Panc1 (cell line): ENCODE measurements around the gene BAX. TPM values are rescaled to one million over a fixed set of nuclear protein-coding genes. Genes with fewer than 3 reads are reported as not detected.

Source experiments
- ATAC-seq: fragments of 200-7000 bp; cut with Tn5 transposase; 2 replicates; pipeline ENCODE4 v1.9.1; 2020; ENCODE audit warnings: mild to moderate bottlenecking, moderate library complexity
- BruUV-seq: library from RNA; stranded (reverse); fragments of 400-500 nt; replicated peaks from 2 replicates; lab custom pipeline; 2021; lab: Mats Ljungman, UMichigan
- CTCF ChIA-PET: fragments of 300-600 bp; sonication (Branson Sonifier 250); formaldehyde crosslinking; loops from one replicate; lab custom pipeline; 2022; ENCODE audit warnings: antibody characterized with exemption; lab: Charles Lee
- POLR2A ChIA-PET: fragments of 300-600 bp; sonication (Branson Sonifier 250); formaldehyde crosslinking; loops from one replicate; lab custom pipeline; 2022; ENCODE audit warnings: antibody characterized with exemption; lab: Charles Lee
- DNase-seq: peaks from one replicate; pipeline ENCODE4 v3.0.0-alpha.2; 2010; ENCODE audit warnings: low read depth, low spot score
- H3K27ac ChIP-seq: 2 replicates; pipeline ENCODE4 v1.5.1; 2011; ENCODE audit warnings: mild to moderate bottlenecking, low read length, inconsistent platforms
- H3K27me3 ChIP-seq: fragments of 200-500 bp; sonication (Bioruptor generic); 2 replicates; pipeline ENCODE4 v1.6.0; 2014; ENCODE audit warnings: low read length, inconsistent platforms; ENCODE audit not compliant: control insufficient read depth, insufficient read depth
- H3K36me3 ChIP-seq: fragments of 200-500 bp; sonication (Bioruptor generic); 2 replicates; pipeline ENCODE4 v1.5.1; 2014; ENCODE audit warnings: inconsistent platforms, mild to moderate bottlenecking, low read length, moderate library complexity; ENCODE audit not compliant: control insufficient read depth, insufficient read depth
- H3K4me1 ChIP-seq: 2 replicates; pipeline ENCODE4 v1.5.1; 2011; ENCODE audit warnings: inconsistent platforms, mild to moderate bottlenecking, low read length, moderate library complexity; ENCODE audit not compliant: control insufficient read depth, insufficient read depth
- H3K4me3 ChIP-seq, 2 experiments: 2 replicates each; pipeline ENCODE4 v1.5.1; 2011 to 2012; ENCODE audit warnings: low read depth in 2 of 2, low read length in 2 of 2, mild to moderate bottlenecking in 2 of 2, inconsistent platforms in 1 of 2, moderate library complexity in 1 of 2
- H3K9me3 ChIP-seq: fragments of 200-500 bp; sonication (Bioruptor generic); 2 replicates; pipeline ENCODE4 v1.5.1; 2014; ENCODE audit warnings: low read depth, mild to moderate bottlenecking, inconsistent platforms, low read length, moderate library complexity; ENCODE audit not compliant: control insufficient read depth, insufficient read depth
- POLR2AphosphoS5 ChIP-seq: IDR thresholded peaks from 2 replicates; pipeline ENCODE4 v1.6.1; 2012; ENCODE audit warnings: mild to moderate bottlenecking, low read depth, low read length, moderate library complexity
- REST ChIP-seq, 2 experiments: IDR thresholded peaks; 2 replicates each; pipeline ENCODE4 v1.6.1; 2011 to 2012; ENCODE audit warnings: low read depth in 2 of 2, control low read depth in 1 of 2, low read length in 1 of 2, mild to moderate bottlenecking in 1 of 2, moderate library complexity in 1 of 2; ENCODE audit not compliant: insufficient read depth in 1 of 2
- SIN3A ChIP-seq: IDR thresholded peaks from 2 replicates; pipeline ENCODE4 v1.6.1; 2012; ENCODE audit warnings: low read depth, mild to moderate bottlenecking, low read length, moderate library complexity, borderline replicate concordance; ENCODE audit not compliant: insufficient read depth
- TCF7L2 ChIP-seq: IDR thresholded peaks from 2 replicates; pipeline ENCODE4 v1.6.1; 2011; ENCODE audit warnings: mild to moderate bottlenecking, low read depth, low read length, inconsistent platforms
- in situ Hi-C: cut with HindIII; loops from 2 replicates; pipeline ENCODE4 v1.10.0; 2016; ENCODE audit warnings: low sequenced_read_pairs, low pct_unique_long_range_greater_than_20kb
- intact Hi-C: fragments of 100-400 bp; cut with micrococcal nuclease; formaldehyde crosslinking; loops from one replicate; pipeline ENCODE4 v1.10.0; 2022; ENCODE audit not compliant: unreplicated experiment
- total RNA-seq: library from RNA; stranded (reverse); gene quantifications from one replicate; pipeline ENCODE4 v1.2.1, GENCODE V29; 2021; ENCODE audit not compliant: unreplicated experiment
- TF ChIP-seq, protein P1 (sequence below): fragments of 450-650 bp; IDR thresholded peaks from 2 replicates; pipeline ENCODE4 v1.5.1; 2017; ENCODE audit warnings: mild to moderate bottlenecking

The BAX gene
- total RNA-seq, 1 experiment from 2014 or later, result 100 TPM

GRCh38 chr19:48961051-48961649, 6.5 kb downstream of the BAX start:
- ATAC-seq, result no peak

GRCh38 chr19:48961673-48962028, 7.0 kb downstream of the BAX start:
- in situ Hi-C loops, result no loop called here
- Histone ChIP-seq H3K9me3 (no peaks in the 10 kb centered on the region), H3K4me3 (no peak overlapping the region), H3K27ac (peak overlapping the region; percentile 88), H3K27me3 (no peaks in the 10 kb centered on the region), H3K36me3 (peaks cover 2% of the 10 kb centered on the region), H3K4me1 (peaks cover 30% of the 10 kb centered on the region)
- ChIA-PET CTCF (interaction anchor here (0.8 kb wide), 1 partner anchor 9 kb away, joined by 3 read pairs; no protein-coding TSS in a partner anchor), POLR2A (interaction anchor here (0.6 to 0.7 kb wide), 3 partner anchors 9 to 296 kb away, joined by 4 to 12 read pairs (median 9); no protein-coding TSS in a partner anchor)
- TF ChIP-seq REST (IDR thresholded peaks at IDR 0.05; ENCODE audit: insufficient read depth in 1 of 2, low read depth in 2 of 2, low read length in 1 of 2) (no peak), POLR2AphosphoS5 (no peak), SIN3A (no peak), TCF7L2 (no peak)
- TF ChIP-seq, protein P1, sequence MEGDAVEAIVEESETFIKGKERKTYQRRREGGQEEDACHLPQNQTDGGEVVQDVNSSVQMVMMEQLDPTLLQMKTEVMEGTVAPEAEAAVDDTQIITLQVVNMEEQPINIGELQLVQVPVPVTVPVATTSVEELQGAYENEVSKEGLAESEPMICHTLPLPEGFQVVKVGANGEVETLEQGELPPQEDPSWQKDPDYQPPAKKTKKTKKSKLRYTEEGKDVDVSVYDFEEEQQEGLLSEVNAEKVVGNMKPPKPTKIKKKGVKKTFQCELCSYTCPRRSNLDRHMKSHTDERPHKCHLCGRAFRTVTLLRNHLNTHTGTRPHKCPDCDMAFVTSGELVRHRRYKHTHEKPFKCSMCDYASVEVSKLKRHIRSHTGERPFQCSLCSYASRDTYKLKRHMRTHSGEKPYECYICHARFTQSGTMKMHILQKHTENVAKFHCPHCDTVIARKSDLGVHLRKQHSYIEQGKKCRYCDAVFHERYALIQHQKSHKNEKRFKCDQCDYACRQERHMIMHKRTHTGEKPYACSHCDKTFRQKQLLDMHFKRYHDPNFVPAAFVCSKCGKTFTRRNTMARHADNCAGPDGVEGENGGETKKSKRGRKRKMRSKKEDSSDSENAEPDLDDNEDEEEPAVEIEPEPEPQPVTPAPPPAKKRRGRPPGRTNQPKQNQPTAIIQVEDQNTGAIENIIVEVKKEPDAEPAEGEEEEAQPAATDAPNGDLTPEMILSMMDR, result no peak
- intact Hi-C loops, result no loop called here
- ATAC-seq (no peak), DNase-seq (no peak)
- no TSS peak for BruUV-seq

More at GRCh38 chr19:48961051-48961649, 6.5 kb downstream of the BAX start:
- POLR2A ChIA-PET, result interaction anchor here (0.6 to 0.7 kb wide), 3 partner anchors 9 to 296 kb away, joined by 3 to 12 read pairs (median 4); no protein-coding TSS in a partner anchor
- intact Hi-C loops, result no loop called here
- H3K4me1 ChIP-seq, result peaks cover 30% of the 10 kb centered on the region
- no peak for DNase-seq
- BruUV-seq, result no TSS peak
- CTCF ChIA-PET, result interaction anchor here (0.8 kb wide), 1 partner anchor 9 kb away, joined by 3 read pairs; no protein-coding TSS in a partner anchor
- H3K4me3 ChIP-seq, result no peak overlapping the region
- no peaks in the 10 kb centered on the region for H3K27me3 ChIP-seq
- TF ChIP-seq POLR2AphosphoS5, result no peak
- TF ChIP-seq, protein P1, result no peak
- TF ChIP-seq REST (IDR thresholded peaks at IDR 0.05; ENCODE audit: insufficient read depth in 1 of 2, low read depth in 2 of 2, low read length in 1 of 2), result no peak
- TF ChIP-seq SIN3A, result no peak
- H3K36me3 ChIP-seq, result no peaks in the 10 kb centered on the region; the same call in 1 of the 2 replicates
- H3K27ac ChIP-seq, result no peak overlapping the region; the same call in 1 of the 2 replicates
- in situ Hi-C loops, result no loop called here
- no peaks in the 10 kb centered on the region for H3K9me3 ChIP-seq
